ENCODE measurements around the gene SLC43A3. TPM values are rescaled to one million over a fixed set of nuclear protein-coding genes. Genes with fewer than 3 reads are reported as not detected.

SLC43A3 gene
- total RNA-seq, 4 donors from 2014 or later = 40.9 to 75.9 (median 60.0) TPM

- Histone ChIP-seq H3K4me3 (no peak overlapping the region), H3K27ac (peak overlapping the region in 2 of 4 donors; percentile 4 to 5), H3K27me3 (no peaks in the 10 kb centered on the region), H3K36me3 (peaks cover 0 to 100% of the 10 kb centered on the region in 2 donors), H3K4me1 (peaks cover 0 to 20% (median 9%) of the 10 kb centered on the region in 3 donors), H3K9me3 (no peaks in the 10 kb centered on the region)
- no peak for ATAC-seq
- WGBS, 2 donors (ENCODE audit: low coverage in 1 of 2) = 83 to 87% methylated on average over 1 to 3 of the region's 3 CpGs
- TF ChIP-seq CTCF (IDR thresholded peaks at IDR 0.05) (no peak), POLR2AphosphoS5 (IDR thresholded peaks at IDR 0.05) (no peak), EP300 (IDR thresholded peaks at IDR 0.05) (no peak), POLR2A (IDR thresholded peaks at IDR 0.05) (no peak)
Observed at GRCh38 chr11:57416436-57416835, 10.5 kb downstream of the SLC43A3 start.

- WGBS, 2 donors (ENCODE audit: low coverage in 1 of 2) = 94 to 100% methylated on average over 1 to 5 of the region's 11 CpGs
- TF ChIP-seq EP300 (IDR thresholded peaks at IDR 0.05) = no peak
- TF ChIP-seq CTCF (IDR thresholded peaks at IDR 0.05) = no peak
- no peak for TF ChIP-seq POLR2A (IDR thresholded peaks at IDR 0.05)
- no peak for TF ChIP-seq POLR2AphosphoS5 (IDR thresholded peaks at IDR 0.05)
- Histone ChIP-seq H3K27me3 (no peaks in the 10 kb centered on the region), H3K27ac (no peak overlapping the region), H3K36me3 (peaks cover 0 to 100% of the 10 kb centered on the region in 2 donors), H3K9me3 (no peaks in the 10 kb centered on the region), H3K4me3 (no peak overlapping the region), H3K4me1 (peaks cover 0 to 20% (median 9%) of the 10 kb centered on the region in 3 donors)
- no peak for ATAC-seq
Observed at GRCh38 chr11:57414612-57415212, 12.2 kb downstream of the SLC43A3 start.

GRCh38 chr11:57413681-57414080 is 13.2 kb downstream of the SLC43A3 start:
- 88 to 97% methylated on average over 1 to 4 of the region's 4 CpGs for WGBS, 2 donors (ENCODE audit: low coverage in 1 of 2)
- TF ChIP-seq CTCF (IDR thresholded peaks at IDR 0.05) (no peak), POLR2AphosphoS5 (IDR thresholded peaks at IDR 0.05) (no peak), POLR2A (IDR thresholded peaks at IDR 0.05) (no peak), EP300 (IDR thresholded peaks at IDR 0.05) (no peak)
- H3K36me3 ChIP-seq = peaks cover 0 to 100% of the 10 kb centered on the region in 2 donors

GRCh38 chr11:57410287-57410686 is 16.6 kb downstream of the SLC43A3 start:
- Histone ChIP-seq H3K4me1 (peaks cover 0 to 29% (median 10%) of the 10 kb centered on the region in 3 donors), H3K36me3 (peaks cover 0 to 98% of the 10 kb centered on the region in 2 donors), H3K4me3 (no peak overlapping the region), H3K27ac (no peak overlapping the region), H3K9me3 (no peaks in the 10 kb centered on the region), H3K27me3 (no peaks in the 10 kb centered on the region)
- no peak for ATAC-seq
- TF ChIP-seq POLR2A (IDR thresholded peaks at IDR 0.05) = no peak
- no peak for TF ChIP-seq POLR2AphosphoS5 (IDR thresholded peaks at IDR 0.05)
- TF ChIP-seq CTCF (IDR thresholded peaks at IDR 0.05) = no peak

More at GRCh38 chr11:57413681-57414080, 13.2 kb downstream of the SLC43A3 start:
- Histone ChIP-seq H3K27me3 (no peaks in the 10 kb centered on the region), H3K4me3 (no peak overlapping the region), H3K27ac (no peak overlapping the region), H3K9me3 (no peaks in the 10 kb centered on the region), H3K4me1 (peaks cover 0 to 20% (median 9%) of the 10 kb centered on the region in 3 donors)
- no peak for ATAC-seq

All from gastroesophageal sphincter (tissue), 4 donors.